Transverse colon (tissue), 4 donors: ENCODE measurements around the gene RLN3. TPM values are rescaled to one million over a fixed set of nuclear protein-coding genes. Genes with fewer than 3 reads are reported as not detected.

ENCODE experiments used
- DNase-seq: peaks from one replicate; pipeline ENCODE4 v3.0.0-alpha.2; 2019
- H3K27ac ChIP-seq, 4 donors: fragments of 200-600 bp; sonication (generic); 2 replicates each; pipeline ENCODE4 v1.5.1; 2016 to 2018; ENCODE audit warnings: inconsistent platforms in 4 of 4
- H3K27me3 ChIP-seq: fragments of 200-600 bp; sonication (generic); 2 replicates; pipeline ENCODE4 v1.5.1; 2017; ENCODE audit warnings: inconsistent platforms
- H3K36me3 ChIP-seq, 4 donors: fragments of 200-600 bp; sonication (generic); 2 replicates each; pipeline ENCODE4 v1.5.1; 2017 to 2019; ENCODE audit warnings: inconsistent platforms in 4 of 4
- H3K4me1 ChIP-seq, 4 donors: fragments of 200-600 bp; sonication (generic); 2 replicates each; pipeline ENCODE4 v1.5.1; 2017 to 2020; ENCODE audit warnings: inconsistent platforms in 4 of 4
- H3K4me3 ChIP-seq, 4 donors: fragments of 200-600 bp; sonication (generic); 1 replicate in 1 of 4; 2 replicates in 3 of 4; pipeline versions ENCODE4 v1.5.1 to v1.6.1; 2017 to 2019; ENCODE audit warnings: inconsistent platforms in 4 of 4
- H3K9me3 ChIP-seq, 2 donors: fragments of 200-600 bp; sonication (generic); 2 replicates each; pipeline ENCODE4 v1.5.1; 2017 to 2019; ENCODE audit warnings: inconsistent platforms in 2 of 2
- CTCF ChIP-seq, 5 experiments: fragments of 200-600 bp in 3 of 5; fragments of 450-650 bp in 2 of 5; sonication (generic) in 3 of 5; IDR thresholded peaks; 1 replicate in 2 of 5; 2 replicates in 3 of 5; pipeline ENCODE4 v1.5.1; 2016 to 2017; ENCODE audit warnings: antibody characterized with exemption in 5 of 5, inconsistent platforms in 3 of 5, mild to moderate bottlenecking in 2 of 5, moderate library complexity in 1 of 5
- EP300 ChIP-seq: sonication (generic); formaldehyde crosslinking; IDR thresholded peaks from one replicate; pipeline ENCODE4 v1.6.1; 2017; ENCODE audit warnings: antibody characterized with exemption, low read depth
- POLR2A ChIP-seq: fragments of 450-650 bp; IDR thresholded peaks from one replicate; pipeline ENCODE4 v1.6.1; 2016; ENCODE audit warnings: antibody characterized with exemption, mild to moderate bottlenecking, moderate library complexity
- POLR2AphosphoS5 ChIP-seq, 3 donors: sonication (generic); formaldehyde crosslinking; IDR thresholded peaks; one replicate each; pipeline ENCODE4 v1.6.1; 2016; ENCODE audit warnings: antibody characterized with exemption in 3 of 3
- WGBS, 2 donors: methylation state at CpG; one replicate each; pipeline ENCODE4 v1.1.5; 2018; ENCODE audit warnings: low coverage in 1 of 2; 5-methylcytosine and 5-hydroxymethylcytosine counted together
- in situ Hi-C, 4 donors: fragments of 200-750 bp; cut with MboI; loops; one replicate each; pipeline versions ENCODE4 v1.15.0 to v1.15.1; 2017; ENCODE audit warnings: low sequenced_read_pairs in 3 of 4, low pct_ligation_motif_present in 1 of 4, low pct_unique_long_range_greater_than_20kb in 1 of 4
- intact Hi-C: fragments of 100-400 bp; cut with DNase I; formaldehyde crosslinking; loops from one replicate; pipeline ENCODE4 v1.15.1; 2023; ENCODE audit warnings: low total_unique reads
- total RNA-seq, 4 donors: library from RNA; depleted of rRNA; stranded (reverse); fragments of >200 nt; gene quantifications; one replicate each; pipeline ENCODE4 v1.1.0, GENCODE V29; 2016

The RLN3 gene
- total RNA-seq, 4 donors from 2014 or later = not detected

- Histone ChIP-seq H3K36me3 (no peaks in the 10 kb centered on the region), H3K9me3 (no peaks in the 10 kb centered on the region), H3K27me3 (no peaks in the 10 kb centered on the region), H3K4me1 (peaks cover 5 to 15% (median 12%) of the 10 kb centered on the region in 4 donors), H3K4me3 (no peak overlapping the region), H3K27ac (no peak overlapping the region)
- no peak for DNase-seq
- in situ Hi-C loops = no loop called here
- intact Hi-C loops = no loop called here
- TF ChIP-seq POLR2AphosphoS5 (IDR thresholded peaks at IDR 0.05) = no peak
- 91% methylated on average over 5 of the region's 15 CpGs; no CpG with 5 or more reads in 1 of the 2 donors for WGBS, 2 donors
Observed at GRCh38 chr19:13980340-13980739, 47.6 kb upstream of the RLN3 start.

DNA sequence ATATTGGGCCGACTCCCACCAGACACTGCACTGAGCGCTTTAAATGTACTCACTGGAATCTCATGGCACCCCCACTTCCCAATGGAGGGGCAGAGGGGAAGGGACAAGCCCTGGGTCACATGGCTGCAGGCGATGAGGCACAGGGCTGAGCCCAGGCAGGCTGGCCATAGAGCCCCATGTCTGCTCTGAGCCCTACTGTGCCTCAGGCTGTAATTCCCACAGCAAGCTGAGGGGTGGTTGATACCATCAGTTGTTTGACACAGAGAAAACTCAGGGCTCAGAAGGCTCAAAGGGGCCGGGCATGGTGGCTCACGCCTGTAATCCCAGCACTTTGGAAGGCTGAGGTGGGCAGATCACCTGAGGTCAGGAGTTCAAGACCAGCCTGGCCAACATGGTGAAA is 46.9 kb upstream of the RLN3 start:
- 98% methylated on average over 5 of the region's 5 CpGs; no CpG with 5 or more reads in 1 of the 2 donors for WGBS, 2 donors
- Histone ChIP-seq H3K9me3 (no peaks in the 10 kb centered on the region), H3K27ac (no peak overlapping the region), H3K4me3 (no peak overlapping the region), H3K4me1 (peaks cover 7 to 21% (median 14%) of the 10 kb centered on the region in 4 donors), H3K36me3 (no peaks in the 10 kb centered on the region), H3K27me3 (no peaks in the 10 kb centered on the region)
- in situ Hi-C loops (no loop called here), intact Hi-C loops (no loop called here)
- no peak for DNase-seq
- TF ChIP-seq POLR2AphosphoS5 (IDR thresholded peaks at IDR 0.05) = no peak

DNA sequence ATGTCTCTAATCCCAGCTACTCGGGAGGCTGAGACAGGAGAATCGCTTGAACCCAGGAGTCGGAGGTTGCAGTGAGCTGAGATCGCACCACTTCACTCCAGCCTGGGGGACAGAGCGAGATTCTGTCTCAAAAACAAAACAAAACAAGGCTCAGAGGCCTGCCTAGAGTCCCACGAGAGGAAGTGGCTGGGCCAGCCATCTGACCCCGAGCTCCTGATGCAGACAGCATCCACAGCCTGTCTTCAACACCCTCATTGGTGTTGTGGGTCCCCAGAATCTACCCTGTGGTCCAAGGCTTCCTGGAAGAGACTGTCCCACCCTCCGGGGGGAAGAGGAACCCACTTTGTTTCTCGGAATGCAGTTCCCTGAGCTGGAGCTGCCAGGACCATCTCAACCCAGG is 46.5 kb upstream of the RLN3 start:
- TF ChIP-seq EP300 (no peak), CTCF (IDR thresholded peaks at IDR 0.05) (no peak), POLR2A (no peak), POLR2AphosphoS5 (IDR thresholded peaks at IDR 0.05) (no peak)
- H3K27ac ChIP-seq = no peak overlapping the region

GRCh38 chr19:13981988-13982501 is 45.9 kb upstream of the RLN3 start:
- TF ChIP-seq CTCF (IDR thresholded peaks at IDR 0.05) (no peak), POLR2AphosphoS5 (IDR thresholded peaks at IDR 0.05) (no peak), EP300 (no peak), POLR2A (no peak)
- in situ Hi-C loops = no loop called here
- intact Hi-C loops = no loop called here
- Histone ChIP-seq H3K27me3 (no peaks in the 10 kb centered on the region), H3K36me3 (no peaks in the 10 kb centered on the region), H3K27ac (no peak overlapping the region), H3K4me1 (peaks cover 15 to 32% (median 23%) of the 10 kb centered on the region in 4 donors), H3K9me3 (no peaks in the 10 kb centered on the region), H3K4me3 (no peak overlapping the region)
- no peak for DNase-seq
- 87 to 92% methylated on average over 3 to 17 of the region's 17 CpGs for WGBS, 2 donors

More for the DNA sequence above, 46.5 kb upstream of the RLN3 start:
- Histone ChIP-seq H3K9me3 (no peaks in the 10 kb centered on the region), H3K4me3 (no peak overlapping the region), H3K36me3 (no peaks in the 10 kb centered on the region), H3K4me1 (peaks cover 9 to 26% (median 18%) of the 10 kb centered on the region in 4 donors), H3K27me3 (no peaks in the 10 kb centered on the region)
- 74 to 100% methylated on average over 3 to 9 of the region's 9 CpGs for WGBS, 2 donors
- no peak for DNase-seq
- in situ Hi-C loops = no loop called here
- intact Hi-C loops = no loop called here

DNA sequence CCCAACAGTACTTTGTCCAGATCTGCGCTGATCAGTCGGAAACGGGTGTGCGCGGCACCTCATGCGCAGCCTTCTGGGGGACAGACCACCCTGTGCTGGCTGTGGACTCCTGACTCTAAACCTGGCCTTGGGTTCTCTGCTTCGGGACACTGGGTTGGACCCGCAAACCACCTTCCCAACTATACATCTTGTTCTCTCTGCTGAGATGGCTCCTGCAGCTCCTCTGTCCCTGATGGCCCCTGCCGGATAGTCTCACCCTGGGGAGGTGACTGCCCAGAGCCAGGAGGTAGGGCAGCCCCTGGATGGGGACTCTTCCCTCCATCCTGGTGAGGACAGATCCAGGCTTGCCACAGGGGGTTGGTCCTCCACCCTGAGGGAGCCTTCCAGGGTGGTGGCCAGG is 45.2 kb upstream of the RLN3 start:
- Histone ChIP-seq H3K4me3 (no peak overlapping the region), H3K27me3 (no peaks in the 10 kb centered on the region), H3K36me3 (no peaks in the 10 kb centered on the region), H3K27ac (no peak overlapping the region), H3K4me1 (peaks cover 18 to 36% (median 26%) of the 10 kb centered on the region in 4 donors), H3K9me3 (no peaks in the 10 kb centered on the region)
- 94 to 100% methylated on average over 1 to 9 of the region's 9 CpGs for WGBS, 2 donors
- TF ChIP-seq CTCF (IDR thresholded peaks at IDR 0.05) = no peak
- no peak for TF ChIP-seq POLR2A
- TF ChIP-seq POLR2AphosphoS5 (IDR thresholded peaks at IDR 0.05) = no peak
- no peak for TF ChIP-seq EP300
- in situ Hi-C loops = no loop called here
- DNase-seq = no peak
- intact Hi-C loops = no loop called here
